ENCODE data around the gene ZSWIM4.

DNA sequence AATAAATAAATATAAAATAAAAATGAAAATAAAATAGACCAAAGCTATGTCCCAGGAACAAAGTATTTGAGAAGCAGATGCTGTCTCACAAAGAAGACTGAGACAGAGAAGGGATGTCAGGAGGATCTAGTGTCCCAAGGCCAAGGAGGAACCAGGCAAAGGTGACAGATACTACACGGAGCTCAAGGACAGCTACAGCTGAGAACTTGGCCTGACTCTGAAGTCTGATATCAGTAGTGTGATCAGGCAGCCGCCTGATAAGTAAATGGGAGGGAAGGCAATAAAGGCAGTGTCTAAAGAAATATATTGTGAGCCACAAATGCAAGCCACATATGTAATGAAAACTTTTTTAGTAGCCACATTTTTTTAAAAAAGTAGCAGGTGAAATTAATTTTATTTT, 61.3 kb downstream of the ZSWIM4 start:
- TF ChIP-seq, protein P1, sequence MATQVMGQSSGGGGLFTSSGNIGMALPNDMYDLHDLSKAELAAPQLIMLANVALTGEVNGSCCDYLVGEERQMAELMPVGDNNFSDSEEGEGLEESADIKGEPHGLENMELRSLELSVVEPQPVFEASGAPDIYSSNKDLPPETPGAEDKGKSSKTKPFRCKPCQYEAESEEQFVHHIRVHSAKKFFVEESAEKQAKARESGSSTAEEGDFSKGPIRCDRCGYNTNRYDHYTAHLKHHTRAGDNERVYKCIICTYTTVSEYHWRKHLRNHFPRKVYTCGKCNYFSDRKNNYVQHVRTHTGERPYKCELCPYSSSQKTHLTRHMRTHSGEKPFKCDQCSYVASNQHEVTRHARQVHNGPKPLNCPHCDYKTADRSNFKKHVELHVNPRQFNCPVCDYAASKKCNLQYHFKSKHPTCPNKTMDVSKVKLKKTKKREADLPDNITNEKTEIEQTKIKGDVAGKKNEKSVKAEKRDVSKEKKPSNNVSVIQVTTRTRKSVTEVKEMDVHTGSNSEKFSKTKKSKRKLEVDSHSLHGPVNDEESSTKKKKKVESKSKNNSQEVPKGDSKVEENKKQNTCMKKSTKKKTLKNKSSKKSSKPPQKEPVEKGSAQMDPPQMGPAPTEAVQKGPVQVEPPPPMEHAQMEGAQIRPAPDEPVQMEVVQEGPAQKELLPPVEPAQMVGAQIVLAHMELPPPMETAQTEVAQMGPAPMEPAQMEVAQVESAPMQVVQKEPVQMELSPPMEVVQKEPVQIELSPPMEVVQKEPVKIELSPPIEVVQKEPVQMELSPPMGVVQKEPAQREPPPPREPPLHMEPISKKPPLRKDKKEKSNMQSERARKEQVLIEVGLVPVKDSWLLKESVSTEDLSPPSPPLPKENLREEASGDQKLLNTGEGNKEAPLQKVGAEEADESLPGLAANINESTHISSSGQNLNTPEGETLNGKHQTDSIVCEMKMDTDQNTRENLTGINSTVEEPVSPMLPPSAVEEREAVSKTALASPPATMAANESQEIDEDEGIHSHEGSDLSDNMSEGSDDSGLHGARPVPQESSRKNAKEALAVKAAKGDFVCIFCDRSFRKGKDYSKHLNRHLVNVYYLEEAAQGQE (IDR thresholded peaks at IDR 0.05; ENCODE audit: insufficient read depth in 1 of 2, low read depth in 2 of 2, low read length in 1 of 2), result no peak
- TF ChIP-seq, protein P2, sequence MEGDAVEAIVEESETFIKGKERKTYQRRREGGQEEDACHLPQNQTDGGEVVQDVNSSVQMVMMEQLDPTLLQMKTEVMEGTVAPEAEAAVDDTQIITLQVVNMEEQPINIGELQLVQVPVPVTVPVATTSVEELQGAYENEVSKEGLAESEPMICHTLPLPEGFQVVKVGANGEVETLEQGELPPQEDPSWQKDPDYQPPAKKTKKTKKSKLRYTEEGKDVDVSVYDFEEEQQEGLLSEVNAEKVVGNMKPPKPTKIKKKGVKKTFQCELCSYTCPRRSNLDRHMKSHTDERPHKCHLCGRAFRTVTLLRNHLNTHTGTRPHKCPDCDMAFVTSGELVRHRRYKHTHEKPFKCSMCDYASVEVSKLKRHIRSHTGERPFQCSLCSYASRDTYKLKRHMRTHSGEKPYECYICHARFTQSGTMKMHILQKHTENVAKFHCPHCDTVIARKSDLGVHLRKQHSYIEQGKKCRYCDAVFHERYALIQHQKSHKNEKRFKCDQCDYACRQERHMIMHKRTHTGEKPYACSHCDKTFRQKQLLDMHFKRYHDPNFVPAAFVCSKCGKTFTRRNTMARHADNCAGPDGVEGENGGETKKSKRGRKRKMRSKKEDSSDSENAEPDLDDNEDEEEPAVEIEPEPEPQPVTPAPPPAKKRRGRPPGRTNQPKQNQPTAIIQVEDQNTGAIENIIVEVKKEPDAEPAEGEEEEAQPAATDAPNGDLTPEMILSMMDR (IDR thresholded peaks at IDR 0.05), result no peak
- TF ChIP-seq POLR2AphosphoS5 (IDR thresholded peaks at IDR 0.05; ENCODE audit: low read depth, low read length) (no peak), SIN3A (IDR thresholded peaks at IDR 0.05; ENCODE audit: borderline replicate concordance, insufficient read depth, low read depth, low read length) (no peak), TCF7L2 (IDR thresholded peaks at IDR 0.05; ENCODE audit: low read depth, low read length) (no peak)

Measured in Panc1 (cell line).